K562 (cell line): ENCODE results near the gene YJEFN3. TPM values are rescaled to one million over a fixed set of nuclear protein-coding genes. Genes with fewer than 3 reads are reported as not detected.
A peak's percentile ranks its signal among the peaks of the same experiment; 100 is the strongest.

Source experiments
- ATAC-seq: fragments of 200-7000 bp; cut with Tn5 transposase; 3 replicates; pipeline ENCODE4 v1.9.1; 2020; ENCODE audit warnings: moderate library complexity
- BruUV-seq: library from RNA; stranded (reverse); fragments of 400-500 nt; replicated peaks from 2 replicates; lab custom pipeline; 2021; lab: Mats Ljungman, UMichigan
- CTCF ChIA-PET: fragments of 300-600 bp; formaldehyde crosslinking; extraction: SDS; loops from one replicate; lab custom pipeline; 2021; ENCODE audit warnings: low intra/inter-chr PET ratio; lab: Yijun Ruan, JAX
- POLR2A ChIA-PET: fragments of 300-600, 350-650 bp; sonication (Branson Sonifier 250); formaldehyde crosslinking; extraction: SDS; loops from one replicate; lab custom pipeline; 2021; ENCODE audit warnings: antibody characterized with exemption, inconsistent platforms; lab: Yijun Ruan, JAX
- DNase-seq, 4 experiments: peaks; one replicate each; pipeline versions ENCODE4 v3.0.0 to v3.0.0-alpha.2; 2011 to 2018; ENCODE audit warnings: low spot score in 3 of 4, mixed read lengths in 3 of 4; ENCODE audit errors: extremely low read depth in 1 of 4
- FAIRE-seq: peaks from 2 replicates; lab custom pipeline; 2011; peaks lifted over from hg19 to GRCh38; lab: Jason Lieb, UNC
- H2AFZ ChIP-seq: 2 replicates; pipeline ENCODE4 v1.6.0; 2011; ENCODE audit warnings: low read depth, low read length, control low read depth, inconsistent platforms
- H3K27ac ChIP-seq: fragments of 200-600 bp; 3 replicates; pipeline ENCODE4 v1.8.0; 2011; ENCODE audit warnings: low read depth, mild to moderate bottlenecking, control low read depth, inconsistent platforms, low read length, moderate library complexity, mixed read lengths; ENCODE audit errors: extremely low read depth
- H3K27me3 ChIP-seq, 2 experiments: fragments of 300-600 bp in 1 of 2; 2 replicates in 1 of 2; 3 replicates in 1 of 2; pipeline versions ENCODE4 v1.6.0 to v1.8.0; 2011; ENCODE audit warnings: inconsistent platforms in 2 of 2, low read length in 2 of 2, mild to moderate bottlenecking in 1 of 2, mixed read lengths in 1 of 2, moderate library complexity in 1 of 2; ENCODE audit not compliant: control insufficient read depth in 2 of 2, insufficient read depth in 2 of 2
- H3K36me3 ChIP-seq: fragments of 300-600 bp; 3 replicates; pipeline ENCODE4 v1.8.0; 2011; ENCODE audit warnings: mild to moderate bottlenecking, low read length, inconsistent platforms; ENCODE audit not compliant: control insufficient read depth, insufficient read depth
- H3K4me1 ChIP-seq, 2 experiments: fragments of 200-600 bp in 1 of 2; replicated peaks in 1 of 2; 2 replicates in 1 of 2; 3 replicates in 1 of 2; pipeline versions ENCODE4 v1.5.1 to v1.8.0; 2011; ENCODE audit warnings: inconsistent platforms in 2 of 2, low read length in 2 of 2, mild to moderate bottlenecking in 1 of 2, mixed read lengths in 1 of 2, moderate library complexity in 1 of 2; ENCODE audit not compliant: control insufficient read depth in 2 of 2, insufficient read depth in 2 of 2
- H3K4me2 ChIP-seq: 2 replicates; pipeline ENCODE4 v1.6.1; 2011; ENCODE audit warnings: low read length, control low read depth, inconsistent platforms, mixed read lengths; ENCODE audit not compliant: insufficient read depth
- H3K4me3 ChIP-seq: fragments of 200-600 bp; sonication (generic), shearing (Covaris generic); 2 replicates; pipeline ENCODE4 v1.5.1; 2016; ENCODE audit warnings: control low read depth, inconsistent platforms
- H3K79me2 ChIP-seq: fragments of 200-600 bp; 3 replicates; pipeline ENCODE4 v1.8.0; 2011; ENCODE audit warnings: low read length, inconsistent platforms; ENCODE audit not compliant: control insufficient read depth, insufficient read depth
- H3K9ac ChIP-seq, 2 experiments: 2 replicates each; pipeline versions ENCODE4 v1.6.0 to v1.6.1; 2011; ENCODE audit warnings: low read depth in 2 of 2, low read length in 2 of 2, control low read depth in 1 of 2, inconsistent platforms in 1 of 2, mild to moderate bottlenecking in 1 of 2, mixed read lengths in 1 of 2; ENCODE audit not compliant: insufficient read depth in 1 of 2
- H3K9me1 ChIP-seq: one replicate; pipeline ENCODE4 v1.6.0; 2011; ENCODE audit warnings: inconsistent platforms, mild to moderate bottlenecking, low read length, moderate library complexity; ENCODE audit not compliant: control insufficient read depth, insufficient read depth
- H3K9me3 ChIP-seq: replicated peaks from 2 replicates; pipeline ENCODE4 v1.5.1; 2011; ENCODE audit warnings: low read depth, low read length, inconsistent platforms; ENCODE audit not compliant: control insufficient read depth, insufficient read depth
- H4K20me1 ChIP-seq: replicated peaks from 2 replicates; pipeline ENCODE4 v1.6.1; 2011; ENCODE audit warnings: low read length, inconsistent platforms, mixed read lengths; ENCODE audit not compliant: control insufficient read depth, insufficient read depth
- KDM4B ChIP-seq, 2 experiments: fragments of 450-650 bp in 1 of 2; sonication (generic) in 1 of 2; IDR thresholded peaks; 2 replicates each; pipeline ENCODE4 v1.6.1; 2016 to 2017; ENCODE audit warnings: borderline replicate concordance in 2 of 2, antibody characterized with exemption in 1 of 2, low read depth in 1 of 2, mild to moderate bottlenecking in 1 of 2
- RB1 ChIP-seq: fragments of 450-650 bp; IDR thresholded peaks from 2 replicates; pipeline ENCODE4 v1.6.1; 2017; ENCODE audit warnings: low read depth, mild to moderate bottlenecking
- SAFB2 ChIP-seq: fragments of 200-400 bp; formaldehyde crosslinking; IDR thresholded peaks from 2 replicates; pipeline ENCODE4 v1.6.1; 2018; ENCODE audit warnings: borderline replicate concordance, low read length, low read depth, moderate library complexity; ENCODE audit not compliant: severe bottlenecking
- ZFX ChIP-seq: sonication (generic); formaldehyde crosslinking; IDR thresholded peaks from 2 replicates; pipeline ENCODE4 v1.8.0; 2022; ENCODE audit warnings: mild to moderate bottlenecking, missing genetic modification reagents, moderate library complexity
- ZNF175 ChIP-seq: fragments of 200-800 bp; sonication (Bioruptor generic); IDR thresholded peaks from 2 replicates; pipeline ENCODE4 v1.6.1; 2016; ENCODE audit warnings: low read depth, mild to moderate bottlenecking, missing genetic modification characterization, missing compliant biosample characterization
- ZNF589 ChIP-seq: fragments of 200-800 bp; sonication (Bioruptor generic); IDR thresholded peaks from 2 replicates; pipeline ENCODE4 v1.6.1; 2016; ENCODE audit warnings: low read depth, missing genetic modification characterization, missing compliant biosample characterization
- WGBS: fragments of 100-300 bp; shearing (Covaris generic); methylation state at CpG from one replicate; pipeline ENCODE4 v1.1.6; 2016; ENCODE audit warnings: low coverage, mixed read lengths; ENCODE audit not compliant: insufficient coverage; ENCODE audit errors: missing lambda C conversion rate; 5-methylcytosine and 5-hydroxymethylcytosine counted together
- in situ Hi-C: fragments of 300-500 bp; cut with MboI; formaldehyde crosslinking; loops from 4 replicates; pipeline ENCODE4 v1.15.0; 2018; ENCODE audit warnings: inconsistent platforms, mixed read lengths
- intact Hi-C: fragments of 100-400 bp; cut with micrococcal nuclease; formaldehyde crosslinking; loops from 2 replicates; pipeline ENCODE4 v1.14.2; 2022
- polyA plus RNA-seq, 8 experiments: library from polyadenylated mRNA; depleted of rRNA in 4 of 8; stranded (reverse) in 5 of 8; unstranded in 3 of 8; fragments of >200 nt; fragmentation: Nextera tagmentation in 2 of 8; fragmentation: Illumina TruSeq in 1 of 8; extraction: Ambion mirVana in 2 of 8; extraction: Trizol in 1 of 8; gene quantifications; 2 replicates each; pipeline versions ENCODE4 v1.2.1 to v1.2.3, GENCODE V29; 2011 to 2014; ENCODE audit warnings: inconsistent platforms in 1 of 8, missing spikeins in 1 of 8
- total RNA-seq, 7 experiments: library from RNA; depleted of rRNA in 6 of 7; stranded (reverse); fragments of >200 nt in 6 of 7; fragmentation: Illumina TruSeq in 2 of 7; extraction: Trizol in 2 of 7; gene quantifications; 2 replicates each; pipeline versions ENCODE4 v1.2.1 to v1.2.3, GENCODE V29; 2011 to 2021; ENCODE audit warnings: low replicate concordance in 1 of 7
- TF ChIP-seq, protein P1 (sequence below): fragments of 450-650 bp; IDR thresholded peaks from 2 replicates; pipeline ENCODE4 v1.6.1; 2017; ENCODE audit warnings: antibody characterized with exemption

Gene YJEFN3
- total and polyA plus RNA-seq, 9 of the 15 experiments (the other 6 are each of a cell fraction or from before 2014, with no cell fraction given): 0.04 to 5.8 (median 1.3) TPM; not detected in 1

DNA sequence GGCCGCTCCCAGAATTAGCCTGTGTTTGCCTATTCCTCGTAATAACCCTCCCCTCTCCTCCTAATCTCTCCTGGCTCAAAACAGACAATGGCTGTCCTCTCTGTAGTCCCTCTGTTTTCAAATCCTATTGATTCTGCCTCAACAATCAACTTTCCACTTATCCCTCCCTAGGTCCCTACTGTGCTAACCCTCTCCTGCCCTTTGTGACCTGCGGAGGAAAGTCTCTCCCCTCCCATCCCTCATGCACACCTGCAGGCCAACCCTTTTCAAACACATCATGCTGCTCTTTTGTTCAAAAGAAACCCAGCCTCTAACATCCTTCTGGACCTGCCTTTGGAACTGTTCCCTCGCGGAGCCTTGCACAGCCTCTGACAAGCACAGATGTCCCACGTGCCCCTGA, 46.7 kb downstream of the YJEFN3 start:
- no peaks in the 10 kb centered on the region for H4K20me1 ChIP-seq
- in situ Hi-C loops (no loop called here), intact Hi-C loops (no loop called here)
- H3K4me1 ChIP-seq: peaks cover 0 to 3% of the 10 kb centered on the region in 2 experiments; a peak in 2 of 5 replicates
- DNase-seq: no peak
- H3K9me1 ChIP-seq: no peaks in the 10 kb centered on the region
- no peak for ATAC-seq
- no peak overlapping the region for H3K27ac ChIP-seq
- 25% methylated on average over 6 of the region's 6 CpGs for WGBS
- H3K27me3 ChIP-seq: no peaks in the 10 kb centered on the region
- H3K9ac ChIP-seq: 0 out of 4 replicates have a peak overlapping the region, but pooled peaks of 1 of the 2 experiments have one; percentile 48
- H3K79me2 ChIP-seq: no peaks in the 10 kb centered on the region
- no peak overlapping the region for H2AFZ ChIP-seq
- BruUV-seq: no TSS peak
- H3K36me3 ChIP-seq: no peaks in the 10 kb centered on the region
- no peaks in the 10 kb centered on the region for H3K9me3 ChIP-seq
- ChIA-PET POLR2A (interaction anchor here (0.6 kb wide), 1 partner anchor 26 kb away, joined by 4 read pairs; no protein-coding TSS in a partner anchor), CTCF (no interaction called here)
- H3K4me2 ChIP-seq: no peak overlapping the region
- no peak for FAIRE-seq
- TF ChIP-seq ZNF175 (CRISPR knock-in tag) (no peak), KDM4B (IDR thresholded peaks at IDR 0.05; ENCODE audit: borderline replicate concordance in 2 of 2, low read depth in 1 of 2) (no peak), ZNF589 (CRISPR knock-in tag) (no peak), ZFX (CRISPR knock-in tag) (no peak), RB1 (no peak), SAFB2 (no peak)
- TF ChIP-seq, protein P1, sequence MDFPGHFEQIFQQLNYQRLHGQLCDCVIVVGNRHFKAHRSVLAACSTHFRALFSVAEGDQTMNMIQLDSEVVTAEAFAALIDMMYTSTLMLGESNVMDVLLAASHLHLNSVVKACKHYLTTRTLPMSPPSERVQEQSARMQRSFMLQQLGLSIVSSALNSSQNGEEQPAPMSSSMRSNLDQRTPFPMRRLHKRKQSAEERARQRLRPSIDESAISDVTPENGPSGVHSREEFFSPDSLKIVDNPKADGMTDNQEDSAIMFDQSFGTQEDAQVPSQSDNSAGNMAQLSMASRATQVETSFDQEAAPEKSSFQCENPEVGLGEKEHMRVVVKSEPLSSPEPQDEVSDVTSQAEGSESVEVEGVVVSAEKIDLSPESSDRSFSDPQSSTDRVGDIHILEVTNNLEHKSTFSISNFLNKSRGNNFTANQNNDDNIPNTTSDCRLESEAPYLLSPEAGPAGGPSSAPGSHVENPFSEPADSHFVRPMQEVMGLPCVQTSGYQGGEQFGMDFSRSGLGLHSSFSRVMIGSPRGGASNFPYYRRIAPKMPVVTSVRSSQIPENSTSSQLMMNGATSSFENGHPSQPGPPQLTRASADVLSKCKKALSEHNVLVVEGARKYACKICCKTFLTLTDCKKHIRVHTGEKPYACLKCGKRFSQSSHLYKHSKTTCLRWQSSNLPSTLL: no peak
- no peak overlapping the region for H3K4me3 ChIP-seq
